ENCODE measurements around the gene RASA1.

The RASA1 gene

DNA sequence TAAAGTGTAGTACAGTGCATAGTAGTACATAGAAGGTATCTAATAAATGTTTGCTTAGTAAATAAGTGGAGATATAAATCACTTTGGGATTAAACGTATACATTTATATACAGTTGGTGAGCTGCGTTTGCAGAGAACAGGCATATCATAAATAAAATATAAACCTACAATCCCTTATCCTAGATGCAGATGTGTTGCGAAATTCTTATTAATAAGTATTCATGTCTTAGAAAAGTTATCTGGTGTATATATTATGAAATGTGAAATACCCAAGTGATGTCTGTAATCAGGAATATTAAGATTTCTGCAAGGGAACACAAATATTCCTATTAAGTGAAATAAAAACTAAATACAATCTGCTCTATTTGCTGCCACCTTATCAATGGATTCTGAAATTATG lies 136.2 kb downstream of the RASA1 start:
- no peak for DNase-seq (ENCODE audit: low read depth in 2 of 2)

GRCh38 chr5:87404359-87404758 lies 136.7 kb downstream of the RASA1 start:
- DNase-seq (ENCODE audit: low read depth in 2 of 2): no peak

GRCh38 chr5:87405472-87406155 lies 137.9 kb downstream of the RASA1 start:
- no peak for DNase-seq (ENCODE audit: low read depth in 2 of 2)

- no peak for DNase-seq (ENCODE audit: low read depth in 2 of 2)
Measured at GRCh38 chr5:87408204-87408603, 140.5 kb downstream of the RASA1 start.

- no peak for DNase-seq (ENCODE audit: low read depth in 2 of 2)
Measured at GRCh38 chr5:87410931-87411330, 143.2 kb downstream of the RASA1 start.

GRCh38 chr5:87411586-87411972 lies 143.9 kb downstream of the RASA1 start:
- DNase-seq (ENCODE audit: low read depth in 2 of 2): no peak

- DNase-seq (ENCODE audit: low read depth in 2 of 2): no peak
Measured at GRCh38 chr5:87411973-87412629, 144.4 kb downstream of the RASA1 start.

- DNase-seq (ENCODE audit: low read depth in 2 of 2): peak; percentile 95
Measured at GRCh38 chr5:87412630-87413342, 145.1 kb downstream of the RASA1 start, which contains the start of gene CCNH. CCNH (minus strand) TSS chr5:87412930; CDS start chr5:87412794, 136 bp downstream.

DNA sequence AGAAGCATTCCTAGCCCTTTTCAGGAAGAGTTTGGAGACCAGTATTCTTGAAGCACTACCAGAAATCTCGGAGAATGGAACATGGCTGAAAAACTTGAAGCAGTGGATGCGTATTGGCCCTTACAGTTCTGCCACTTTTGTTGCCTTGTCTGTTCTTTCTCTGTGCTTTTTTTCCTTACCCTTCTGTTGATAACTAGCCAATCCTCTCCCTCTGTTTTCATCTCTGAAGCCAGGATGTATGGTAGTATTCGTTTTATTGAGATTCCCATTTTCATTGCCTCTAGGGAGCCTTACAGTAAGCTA lies 145.6 kb downstream of the RASA1 start:
- no peak for DNase-seq (ENCODE audit: low read depth in 2 of 2)

DNA sequence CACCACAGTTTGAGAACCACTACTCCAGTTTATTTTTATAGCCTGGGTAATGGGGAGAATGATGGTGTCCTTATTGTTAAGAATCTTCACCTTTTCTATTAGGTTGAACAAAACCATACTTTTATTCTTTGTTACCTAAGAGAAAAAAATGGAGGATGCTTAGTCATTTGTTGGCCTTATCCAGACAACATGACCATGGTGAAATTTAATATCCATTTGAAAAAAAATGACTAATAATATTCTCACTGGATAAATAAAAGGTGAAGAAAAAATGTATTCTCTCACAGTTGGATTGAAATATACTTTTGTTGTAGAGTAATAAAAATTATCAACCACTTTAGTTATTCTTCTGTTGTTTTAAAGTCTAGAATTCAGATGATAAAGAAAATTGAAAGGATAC lies 150.8 kb downstream of the RASA1 start:
- DNase-seq (ENCODE audit: low read depth in 2 of 2): no peak

DNA sequence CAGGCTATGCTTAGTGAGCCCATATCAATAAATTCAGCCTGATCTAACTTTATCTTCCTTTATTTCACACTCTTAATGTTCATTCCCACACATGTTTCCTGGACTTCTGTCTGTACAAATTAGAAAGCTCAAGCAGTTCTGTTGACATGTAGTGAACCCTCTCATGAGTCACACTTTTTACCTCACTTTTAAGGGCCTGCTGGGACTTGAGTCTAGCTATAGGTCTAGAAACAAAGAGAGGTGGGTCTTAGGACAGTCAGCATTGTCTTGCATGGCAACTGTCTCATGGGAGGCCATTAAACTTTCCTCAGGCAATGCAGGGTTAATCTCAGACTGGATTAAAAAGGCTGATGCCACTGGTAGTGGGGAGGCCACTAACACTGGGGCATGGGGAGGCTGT lies 153.6 kb downstream of the RASA1 start:
- DNase-seq (ENCODE audit: low read depth in 2 of 2): no peak

DNA sequence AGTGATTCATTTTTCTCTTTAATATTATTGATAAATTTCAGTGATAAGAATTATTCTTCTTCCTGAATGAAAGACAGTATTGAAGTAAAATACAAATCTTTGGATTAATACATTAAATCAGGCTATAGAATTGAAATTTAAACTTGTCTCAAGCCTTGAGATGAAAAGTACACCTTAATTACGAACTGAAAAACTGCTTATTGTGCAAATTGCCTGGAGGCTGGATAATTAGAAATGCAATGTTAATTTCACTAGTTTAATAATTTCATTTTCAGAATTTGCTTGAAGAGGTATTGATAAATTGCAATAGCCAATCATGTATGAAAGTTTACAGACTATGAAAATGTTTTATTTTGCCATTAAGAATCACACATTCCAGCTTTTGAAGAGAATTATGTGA lies 156.1 kb downstream of the RASA1 start:
- no peak for DNase-seq (ENCODE audit: low read depth in 2 of 2)

DNA sequence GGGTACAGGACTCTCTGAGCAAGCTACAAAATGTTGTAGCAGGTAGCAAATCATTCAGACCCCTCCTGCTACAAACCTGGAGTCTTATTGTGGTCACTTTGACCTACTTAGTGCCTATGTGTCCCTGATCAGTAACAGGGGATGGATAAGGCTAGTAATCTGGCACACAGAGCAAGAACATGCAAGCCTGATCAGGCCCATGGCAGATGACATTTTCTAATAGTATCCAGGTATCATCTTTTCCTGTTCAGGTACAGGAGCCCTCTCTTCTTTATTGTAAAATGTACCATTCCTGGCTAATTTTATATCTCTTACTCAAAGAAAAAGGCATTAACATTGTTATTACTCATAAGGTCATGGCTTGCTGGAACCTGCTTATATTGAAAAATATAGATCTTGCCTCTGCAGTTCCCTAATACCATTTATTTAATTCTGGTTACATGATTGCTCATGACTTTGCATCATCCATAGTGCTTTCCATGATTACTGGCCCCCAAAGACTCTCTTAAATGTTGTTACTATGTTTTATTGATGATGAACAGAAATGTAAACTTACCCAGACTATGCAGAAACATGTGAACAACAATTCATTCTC lies 163.3 kb downstream of the RASA1 start:
- no peak for DNase-seq (ENCODE audit: low read depth in 2 of 2)

GRCh38 chr5:87432460-87432859 lies 164.8 kb downstream of the RASA1 start:
- DNase-seq (ENCODE audit: low read depth in 2 of 2): no peak

DNA sequence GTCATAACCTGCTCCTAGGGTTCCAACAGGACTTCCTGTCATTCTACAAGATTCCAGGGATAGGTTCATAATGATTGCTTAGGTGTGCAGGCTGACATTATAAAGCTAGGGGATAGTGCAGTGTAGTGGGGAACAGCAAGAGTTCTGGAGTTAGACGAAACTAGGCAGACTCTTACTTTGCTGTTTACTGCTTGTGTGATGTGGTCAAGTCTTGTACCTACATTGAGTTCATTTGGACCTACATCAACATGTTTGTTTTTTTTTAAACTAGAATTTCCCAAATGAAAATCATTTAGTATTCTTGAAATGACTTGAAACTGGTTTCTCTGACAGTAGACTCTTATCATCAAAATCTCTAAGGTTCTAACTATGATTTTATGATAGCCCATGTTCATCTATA lies 166.3 kb downstream of the RASA1 start:
- DNase-seq (ENCODE audit: low read depth in 2 of 2): no peak

DNA sequence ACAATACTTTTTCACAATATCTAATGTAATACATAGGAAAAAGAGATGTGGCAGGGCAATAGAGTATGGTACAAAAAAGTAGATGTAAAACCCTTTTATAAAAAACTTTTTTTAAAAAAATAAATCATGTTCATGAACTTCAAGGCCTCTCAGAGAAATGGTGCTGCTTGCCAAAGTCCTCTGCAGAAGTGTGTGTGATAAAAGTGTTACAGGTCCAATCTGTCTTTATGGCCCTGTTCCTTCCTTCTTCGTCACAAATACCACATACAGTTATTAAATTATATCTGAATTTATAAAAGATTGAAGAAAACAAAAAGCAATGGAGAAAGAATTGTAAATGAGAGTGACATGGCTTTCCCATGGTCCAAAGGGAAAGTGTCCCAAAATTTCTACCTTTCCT lies 166.8 kb downstream of the RASA1 start:
- no peak for DNase-seq (ENCODE audit: low read depth in 2 of 2)

DNA sequence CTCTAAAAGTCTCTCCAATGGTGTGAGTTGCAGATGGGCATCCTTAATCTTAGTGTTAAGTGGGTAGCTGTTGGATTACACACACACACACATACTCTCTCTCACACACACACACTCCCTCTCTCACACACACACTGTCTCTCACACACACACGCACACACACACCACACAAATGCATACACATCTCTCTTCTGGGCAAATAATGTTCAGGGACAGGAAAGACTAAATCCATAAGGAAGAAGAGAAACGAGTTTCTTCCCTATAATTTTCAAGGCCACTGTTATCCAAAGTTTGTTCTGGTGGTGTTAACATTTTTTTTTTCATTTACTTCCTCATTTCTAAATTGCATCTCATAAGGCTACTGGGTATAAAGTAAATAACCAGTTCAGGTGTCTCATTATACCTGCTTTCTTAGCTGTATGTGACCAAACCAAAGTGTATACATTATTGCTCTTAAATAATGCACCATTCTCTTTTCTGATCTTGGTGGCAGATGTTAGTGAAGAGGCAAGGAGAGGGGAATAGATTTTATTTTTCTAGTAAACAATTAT lies 167.5 kb downstream of the RASA1 start:
- no peak for DNase-seq (ENCODE audit: low read depth in 2 of 2)

GRCh38 chr5:87437724-87438123 lies 170.0 kb downstream of the RASA1 start:
- DNase-seq (ENCODE audit: low read depth in 2 of 2): no peak

GRCh38 chr5:87438231-87438630 lies 170.5 kb downstream of the RASA1 start:
- DNase-seq (ENCODE audit: low read depth in 2 of 2): no peak
